Keratinocyte (primary cell): Measurements from ENCODE around the gene ELANE. TPM values are rescaled to one million over a fixed set of nuclear protein-coding genes. Genes with fewer than 3 reads are reported as not detected.

Source experiments
- DNase-seq: peaks from one replicate; pipeline ENCODE4 v3.0.0-alpha.2; 2011; ENCODE audit warnings: low read depth, missing footprints, low spot score
- FAIRE-seq: peaks from 2 replicates; lab custom pipeline; 2011; peaks lifted over from hg19 to GRCh38; lab: Jason Lieb, UNC
- H2AFZ ChIP-seq: 2 replicates; pipeline ENCODE4 v1.6.0; 2012; ENCODE audit warnings: low read length, control low read depth, inconsistent platforms; ENCODE audit not compliant: control insufficient read depth
- H3K27ac ChIP-seq: 2 replicates; pipeline ENCODE4 v1.5.1; 2011; ENCODE audit warnings: low read length; ENCODE audit not compliant: control insufficient read depth, insufficient read depth
- H3K27me3 ChIP-seq: 3 replicates; pipeline ENCODE4 v1.6.0; 2011; ENCODE audit warnings: low read length; ENCODE audit not compliant: control insufficient read depth, insufficient read depth; ENCODE audit errors: extremely low read depth
- H3K36me3 ChIP-seq, 2 experiments: 2 replicates in 1 of 2; 3 replicates in 1 of 2; pipeline ENCODE4 v1.5.1; 2011; ENCODE audit warnings: low read length in 2 of 2, mild to moderate bottlenecking in 1 of 2; ENCODE audit not compliant: control insufficient read depth in 2 of 2, insufficient read depth in 2 of 2; ENCODE audit errors: extremely low read depth in 1 of 2
- H3K4me1 ChIP-seq: 3 replicates; pipeline ENCODE4 v1.5.1; 2011; ENCODE audit warnings: low read length; ENCODE audit not compliant: control insufficient read depth, insufficient read depth; ENCODE audit errors: extremely low read depth
- H3K4me2 ChIP-seq: 3 replicates; pipeline ENCODE4 v1.6.0; 2011; ENCODE audit warnings: low read depth, low read length; ENCODE audit not compliant: control insufficient read depth, insufficient read depth; ENCODE audit errors: extremely low read depth
- H3K4me3 ChIP-seq, 3 experiments: fragments of 200-600 bp in 1 of 3; sonication (generic) in 1 of 3; 2 replicates in 2 of 3; 3 replicates in 1 of 3; pipeline ENCODE4 v1.5.1; 2011 to 2016; ENCODE audit warnings: low read length in 3 of 3, mild to moderate bottlenecking in 3 of 3, control low read depth in 2 of 3, inconsistent platforms in 1 of 3, low read depth in 1 of 3, mixed read lengths in 1 of 3, mixed run types in 1 of 3, moderate library complexity in 1 of 3; ENCODE audit not compliant: control insufficient read depth in 2 of 3, insufficient read depth in 2 of 3; ENCODE audit errors: extremely low read depth in 1 of 3
- H3K79me2 ChIP-seq: 2 replicates; pipeline ENCODE4 v1.6.0; 2012; ENCODE audit warnings: low read length; ENCODE audit not compliant: control insufficient read depth, insufficient read depth
- H3K9ac ChIP-seq: 3 replicates; pipeline ENCODE4 v1.6.0; 2011; ENCODE audit warnings: low read length; ENCODE audit not compliant: control insufficient read depth, insufficient read depth; ENCODE audit errors: extremely low read depth
- H3K9me1 ChIP-seq: 3 replicates; pipeline ENCODE4 v1.6.0; 2011; ENCODE audit warnings: low read length; ENCODE audit not compliant: control insufficient read depth, insufficient read depth; ENCODE audit errors: extremely low read depth
- H3K9me3 ChIP-seq: 2 replicates; pipeline ENCODE4 v1.5.1; 2012; ENCODE audit warnings: low read depth, low read length; ENCODE audit not compliant: control insufficient read depth
- H4K20me1 ChIP-seq: 3 replicates; pipeline ENCODE4 v1.6.0; 2011; ENCODE audit warnings: low read length; ENCODE audit not compliant: control insufficient read depth, insufficient read depth; ENCODE audit errors: extremely low read depth
- EZH2 ChIP-seq: IDR thresholded peaks from one replicate; pipeline ENCODE4 v1.6.1; 2012; ENCODE audit warnings: inconsistent platforms, mild to moderate bottlenecking, low read length, moderate library complexity
- dilution Hi-C: fragments of 300-500 bp; cut with MboI; formaldehyde crosslinking; loops from one replicate; pipeline ENCODE4 v1.7.0; 2020; ENCODE audit warnings: low sequenced_read_pairs; ENCODE audit not compliant: extremely low pct_ligation_motif_present
- polyA plus RNA-seq, 5 experiments: library from polyadenylated mRNA; depleted of rRNA in 3 of 5; stranded (reverse) in 3 of 5; stranded (forward) in 1 of 5; unstranded in 1 of 5; fragments of >200 nt; gene quantifications; 1 replicate in 1 of 5; 2 replicates in 3 of 5; 3 replicates in 1 of 5; pipeline versions ENCODE4 v1.2.1 to v1.2.3, GENCODE V29; 2011 to 2012; ENCODE audit warnings: missing spikeins in 2 of 5, low read depth in 1 of 5, low replicate concordance in 1 of 5
- TF ChIP-seq, protein P1 (sequence below), 3 experiments: IDR thresholded peaks in 1 of 3; conservative IDR thresholded peaks in 1 of 3; optimal IDR thresholded peaks in 1 of 3; 2 replicates in 2 of 3; 3 replicates in 1 of 3; pipeline versions ENCODE3 to v1.5.1; 2011; ENCODE audit warnings: low read length in 3 of 3, mild to moderate bottlenecking in 3 of 3, moderate library complexity in 2 of 3, control low read depth in 1 of 3, inconsistent platforms in 1 of 3; ENCODE audit not compliant: insufficient read depth in 2 of 3; ENCODE audit errors: extremely low read depth in 1 of 3

The ELANE gene
- polyA plus RNA-seq, 1 donor (not counting 4 experiments of a cell fraction or from before 2014, with no cell fraction given), result not detected

DNA sequence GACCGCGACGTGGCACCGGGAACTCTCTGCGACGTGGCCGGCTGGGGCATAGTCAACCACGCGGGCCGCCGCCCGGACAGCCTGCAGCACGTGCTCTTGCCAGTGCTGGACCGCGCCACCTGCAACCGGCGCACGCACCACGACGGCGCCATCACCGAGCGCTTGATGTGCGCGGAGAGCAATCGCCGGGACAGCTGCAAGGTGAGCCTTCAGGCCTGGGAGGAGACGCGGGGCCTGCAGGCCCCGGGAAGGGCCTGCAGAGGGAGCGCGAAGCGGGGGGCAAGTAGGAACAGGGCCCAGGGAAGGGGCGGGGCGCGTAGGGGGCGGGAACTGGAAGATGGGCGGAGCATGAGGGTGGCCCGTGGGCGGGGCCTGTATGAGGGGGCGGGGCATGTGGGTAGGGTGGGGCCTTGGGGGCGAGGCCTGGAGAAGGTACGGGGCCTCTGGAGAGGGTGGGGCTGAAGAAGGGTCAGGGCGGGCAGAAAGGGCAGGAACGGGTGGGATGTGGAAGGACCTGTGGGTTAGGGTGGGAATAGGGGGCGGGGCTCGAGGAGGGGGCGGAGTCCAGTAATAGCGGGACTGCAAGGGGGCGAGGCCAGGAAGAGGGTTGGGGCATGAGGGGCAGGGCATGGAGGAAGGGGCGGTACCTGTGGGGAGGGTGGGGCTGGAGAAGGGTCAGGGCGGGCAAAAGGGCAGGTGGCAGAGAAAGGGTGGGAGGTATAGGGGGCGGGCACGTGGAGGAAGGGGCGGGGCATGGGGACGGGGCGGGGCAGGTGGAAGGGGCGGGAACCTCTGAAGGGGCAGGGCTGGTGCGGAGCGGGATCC lies 9.9 kb downstream of the ELANE start:
- H3K4me3 ChIP-seq, result no peak overlapping the region
- H3K9ac ChIP-seq, result no peak overlapping the region
- peaks cover 3% of the 10 kb centered on the region for H3K4me1 ChIP-seq
- H3K79me2 ChIP-seq, result no peaks in the 10 kb centered on the region
- no peak overlapping the region for H2AFZ ChIP-seq
- FAIRE-seq (no peak), DNase-seq (no peak)
- H3K27me3 ChIP-seq, result peaks cover 12% of the 10 kb centered on the region
- no peaks in the 10 kb centered on the region for H3K9me3 ChIP-seq
- dilution Hi-C loops, result no loop called here
- H3K4me2 ChIP-seq, result peak overlapping the region; percentile 37
- H3K27ac ChIP-seq, result no peak overlapping the region
- H4K20me1 ChIP-seq, result no peaks in the 10 kb centered on the region
- no peaks in the 10 kb centered on the region for H3K9me1 ChIP-seq
- no peaks in the 10 kb centered on the region for H3K36me3 ChIP-seq
- TF ChIP-seq, protein P1, sequence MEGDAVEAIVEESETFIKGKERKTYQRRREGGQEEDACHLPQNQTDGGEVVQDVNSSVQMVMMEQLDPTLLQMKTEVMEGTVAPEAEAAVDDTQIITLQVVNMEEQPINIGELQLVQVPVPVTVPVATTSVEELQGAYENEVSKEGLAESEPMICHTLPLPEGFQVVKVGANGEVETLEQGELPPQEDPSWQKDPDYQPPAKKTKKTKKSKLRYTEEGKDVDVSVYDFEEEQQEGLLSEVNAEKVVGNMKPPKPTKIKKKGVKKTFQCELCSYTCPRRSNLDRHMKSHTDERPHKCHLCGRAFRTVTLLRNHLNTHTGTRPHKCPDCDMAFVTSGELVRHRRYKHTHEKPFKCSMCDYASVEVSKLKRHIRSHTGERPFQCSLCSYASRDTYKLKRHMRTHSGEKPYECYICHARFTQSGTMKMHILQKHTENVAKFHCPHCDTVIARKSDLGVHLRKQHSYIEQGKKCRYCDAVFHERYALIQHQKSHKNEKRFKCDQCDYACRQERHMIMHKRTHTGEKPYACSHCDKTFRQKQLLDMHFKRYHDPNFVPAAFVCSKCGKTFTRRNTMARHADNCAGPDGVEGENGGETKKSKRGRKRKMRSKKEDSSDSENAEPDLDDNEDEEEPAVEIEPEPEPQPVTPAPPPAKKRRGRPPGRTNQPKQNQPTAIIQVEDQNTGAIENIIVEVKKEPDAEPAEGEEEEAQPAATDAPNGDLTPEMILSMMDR (optimal IDR thresholded peaks at IDR 0.05 in 1 of 3, IDR thresholded peaks at IDR 0.05 in 1 of 3, conservative IDR thresholded peaks at IDR 0.05 in 1 of 3; ENCODE audit: extremely low read depth in 1 of 3, insufficient read depth in 2 of 3, low read length in 3 of 3), result peak in 2 of 3 experiments; percentile 37 to 50
- no peak for TF ChIP-seq EZH2

DNA sequence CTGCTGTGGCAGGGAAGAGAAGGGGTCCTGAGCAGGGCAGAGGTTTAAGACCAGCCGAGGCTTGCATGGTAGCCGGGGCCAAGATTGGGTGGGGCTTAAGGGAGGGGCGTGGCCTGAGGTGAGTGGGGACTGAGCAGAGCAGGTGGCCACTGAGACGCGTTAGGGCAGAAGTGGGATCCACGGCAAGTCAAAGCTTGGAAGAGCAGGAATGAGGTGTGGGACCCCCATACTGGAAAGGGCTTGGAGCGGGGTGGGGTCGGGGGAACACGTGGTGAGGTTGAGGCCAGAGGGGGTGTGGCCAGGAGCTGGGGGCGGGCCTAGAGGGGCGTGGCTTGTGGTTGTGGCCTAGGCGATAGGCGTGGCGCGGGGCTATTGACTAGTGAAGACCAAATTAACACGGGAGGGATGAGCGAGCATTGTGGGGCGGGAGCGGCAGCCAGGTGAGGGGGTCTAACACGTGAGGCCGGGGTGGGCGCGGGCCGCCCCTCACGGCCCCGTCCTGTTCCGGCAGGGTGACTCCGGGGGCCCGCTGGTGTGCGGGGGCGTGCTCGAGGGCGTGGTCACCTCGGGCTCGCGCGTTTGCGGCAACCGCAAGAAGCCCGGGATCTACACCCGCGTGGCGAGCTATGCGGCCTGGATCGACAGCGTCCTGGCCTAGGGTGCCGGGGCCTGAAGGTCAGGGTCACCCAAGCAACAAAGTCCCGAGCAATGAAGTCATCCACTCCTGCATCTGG lies 10.6 kb downstream of the ELANE start:
- no peak overlapping the region for H3K27ac ChIP-seq
- no peaks in the 10 kb centered on the region for H4K20me1 ChIP-seq
- no peak overlapping the region for H2AFZ ChIP-seq
- TF ChIP-seq, protein P1 (optimal IDR thresholded peaks at IDR 0.05 in 1 of 3, IDR thresholded peaks at IDR 0.05 in 1 of 3, conservative IDR thresholded peaks at IDR 0.05 in 1 of 3; ENCODE audit: extremely low read depth in 1 of 3, insufficient read depth in 2 of 3, low read length in 3 of 3), result no peak
- TF ChIP-seq EZH2, result no peak
- H3K9ac ChIP-seq, result no peak overlapping the region
- H3K9me1 ChIP-seq, result no peaks in the 10 kb centered on the region
- no peak overlapping the region for H3K4me3 ChIP-seq
- no peak for DNase-seq
- H3K79me2 ChIP-seq, result no peaks in the 10 kb centered on the region
- peaks cover 0 to 2% of the 10 kb centered on the region in 2 experiments for H3K36me3 ChIP-seq
- peaks cover 3% of the 10 kb centered on the region for H3K4me1 ChIP-seq
- no peaks in the 10 kb centered on the region for H3K9me3 ChIP-seq
- peaks cover 12% of the 10 kb centered on the region for H3K27me3 ChIP-seq
- peak overlapping the region; percentile 32 for H3K4me2 ChIP-seq
- FAIRE-seq, result peak; percentile 55
- dilution Hi-C loops, result no loop called here
